ENCODE data around the gene NCAPG2. TPM values are rescaled to one million over a fixed set of nuclear protein-coding genes. Genes with fewer than 3 reads are reported as not detected.
A peak's percentile ranks its signal among the peaks of the same experiment; 100 is the strongest.
"Not testable (repeated sequence)": the region's sequence is repeated elsewhere in the genome, so short reads cannot be mapped to it uniquely, and the experiment has no call there.

Gene NCAPG2
- total RNA-seq, 1 donor from 2014 or later: 29.5 TPM

DNA sequence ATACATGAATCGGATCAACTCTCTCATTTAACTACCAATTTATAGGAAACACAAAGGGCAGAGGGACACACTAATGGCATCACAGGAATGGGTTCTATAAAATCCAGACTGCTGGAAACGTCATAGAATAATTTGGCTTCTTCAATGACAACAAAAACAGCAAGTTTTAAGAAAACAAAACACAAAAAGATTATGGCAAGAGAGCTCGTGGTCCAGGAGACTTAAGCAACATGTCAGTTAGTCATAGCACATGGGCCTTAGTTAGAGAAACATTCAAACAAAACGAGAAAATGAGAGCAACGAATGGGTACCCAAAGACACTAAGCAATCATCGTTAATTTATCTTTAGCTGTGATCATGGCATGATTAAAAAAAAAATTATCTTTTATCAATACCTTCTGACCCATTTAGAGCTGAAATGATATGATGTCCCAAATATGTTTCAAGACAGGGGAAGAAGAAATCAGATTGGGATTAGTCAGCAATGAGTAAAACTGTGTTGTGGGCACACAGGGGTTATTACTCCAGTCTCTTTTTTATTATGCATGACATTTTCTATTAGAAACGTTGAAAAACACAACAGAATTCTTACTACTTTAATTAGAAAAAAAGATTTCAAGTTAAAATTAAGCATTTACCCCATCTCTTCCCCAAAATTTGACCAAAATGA, 28.3 kb downstream of the NCAPG2 start:
- DNase-seq: no peak

DNA sequence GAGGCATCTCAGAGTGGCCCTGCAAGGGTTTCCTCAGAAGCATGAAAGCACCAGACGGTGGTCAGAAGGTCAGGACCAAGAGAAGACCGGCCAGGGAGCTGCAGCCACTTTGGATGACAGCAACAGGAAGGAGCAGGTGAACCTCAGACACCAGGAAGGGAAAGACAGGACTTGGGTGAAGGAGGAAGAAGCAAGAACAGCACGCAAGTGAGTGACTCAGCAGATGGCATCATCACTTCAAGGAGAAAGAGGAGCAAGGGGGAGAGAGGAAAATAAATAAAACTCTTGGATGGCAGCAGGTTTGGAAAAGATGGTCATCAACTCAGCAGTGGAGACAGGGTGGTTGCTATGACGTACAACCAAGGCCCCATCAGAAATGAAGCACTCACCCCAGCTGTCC, 31.6 kb downstream of the NCAPG2 start:
- DNase-seq: no peak

DNA sequence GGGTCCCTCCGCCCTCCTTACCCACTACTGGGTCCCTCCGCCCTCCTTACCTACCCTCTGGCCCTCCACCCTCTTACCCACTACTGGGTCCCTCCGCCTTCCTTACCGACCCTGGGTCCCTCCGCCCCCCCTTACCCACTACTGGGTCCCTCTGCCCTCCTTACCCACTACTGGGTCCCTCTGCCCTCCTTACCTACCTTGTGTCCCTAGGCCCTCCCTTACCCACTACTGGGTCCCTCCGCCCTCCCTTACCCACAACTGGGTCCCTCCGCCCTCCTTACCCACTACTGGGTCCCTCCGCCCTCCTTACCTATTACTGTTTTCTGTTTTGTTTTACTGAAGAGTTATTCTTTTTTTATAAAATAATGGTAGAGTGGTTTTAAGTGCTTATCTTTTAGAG, 36.5 kb downstream of the NCAPG2 start:
- DNase-seq: not testable (repeated sequence)

DNA sequence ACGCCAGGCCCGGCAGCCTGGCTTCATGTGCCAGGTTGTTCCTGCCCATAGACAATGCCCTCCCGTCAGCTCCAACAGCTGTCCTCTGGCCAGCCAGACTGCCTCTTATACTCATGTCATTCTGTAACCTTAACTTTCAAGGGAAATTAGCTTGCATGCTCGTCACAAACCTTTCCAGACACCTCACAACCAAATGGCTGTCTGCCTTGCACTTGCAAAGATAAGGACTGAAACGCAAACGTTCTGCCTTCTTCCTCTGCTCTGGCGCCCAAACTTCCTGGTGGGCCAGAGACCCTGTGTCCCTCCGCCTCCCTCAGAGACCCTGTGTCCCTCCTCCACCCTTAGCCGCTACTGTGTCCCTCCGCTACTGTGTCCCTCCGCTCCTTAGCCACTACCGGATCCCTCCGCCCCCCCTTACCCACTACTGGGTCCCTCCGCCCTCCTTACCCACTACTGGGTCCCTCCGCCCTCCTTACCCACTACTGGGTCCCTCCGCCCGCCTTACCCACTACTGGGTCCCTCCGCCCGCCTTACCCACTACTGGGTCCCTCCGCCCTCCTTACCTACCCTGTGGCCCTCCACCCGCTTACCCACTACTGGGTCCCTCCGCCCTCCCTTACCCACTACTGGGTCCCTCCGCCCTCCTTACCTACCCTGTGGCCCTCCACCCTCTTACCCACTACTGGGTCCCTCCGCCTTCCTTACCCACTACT, 37.5 kb downstream of the NCAPG2 start:
- not testable (repeated sequence) for DNase-seq

DNA sequence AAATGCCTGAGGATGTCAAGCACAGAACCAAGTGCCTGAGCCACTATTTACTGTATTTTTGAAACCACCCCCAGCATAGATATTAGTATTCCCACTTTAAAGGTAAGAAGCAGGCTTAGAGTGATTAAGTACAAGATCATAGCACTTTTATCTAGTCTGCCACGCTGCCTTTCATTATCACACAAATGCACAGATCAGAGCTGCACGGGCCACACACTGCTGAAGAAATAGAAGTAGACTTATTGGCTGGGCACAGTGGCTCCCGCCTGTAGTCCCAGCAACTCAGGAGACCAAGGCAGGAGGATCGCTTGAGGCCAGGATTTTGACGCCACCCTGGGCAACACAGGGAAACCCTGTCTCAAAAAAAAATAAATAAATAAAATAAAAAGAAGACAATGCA, 38.2 kb downstream of the NCAPG2 start:
- DNase-seq: no peak

DNA sequence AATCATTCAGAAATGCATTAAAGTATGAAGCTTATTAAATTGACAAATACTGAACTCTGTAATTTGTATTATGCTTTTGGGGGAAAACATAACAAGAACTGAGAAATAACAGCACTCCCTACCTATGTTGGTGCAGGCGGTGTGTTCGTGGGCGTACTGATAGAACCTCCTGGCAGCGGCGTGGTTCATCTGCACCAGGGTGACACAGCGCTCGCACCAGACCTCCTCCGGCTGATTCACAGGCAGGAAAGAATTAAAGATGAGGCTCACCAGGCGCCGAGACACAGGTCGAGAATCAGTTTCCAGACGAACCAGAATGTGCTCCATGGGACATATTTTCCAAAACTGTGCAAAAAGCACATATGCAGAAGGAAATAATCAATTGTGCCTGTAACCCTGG, 40.2 kb downstream of the NCAPG2 start:
- no peak for DNase-seq

DNA sequence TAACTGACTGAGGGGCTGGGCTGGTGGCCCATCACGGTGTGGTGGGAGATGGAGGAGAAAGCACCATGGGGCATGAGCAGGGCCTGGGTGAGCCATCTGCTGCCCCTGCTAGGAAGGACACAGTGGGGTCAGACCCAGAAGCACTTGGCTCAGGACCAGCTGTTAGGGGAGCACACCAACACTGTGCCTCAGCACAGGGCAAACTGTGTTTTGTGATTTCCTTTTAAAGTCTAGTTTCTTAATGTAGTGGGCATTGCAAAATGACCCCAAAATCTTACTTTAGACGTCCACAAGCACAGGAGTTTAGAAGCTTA, 41.2 kb downstream of the NCAPG2 start:
- DNase-seq: no peak

DNA sequence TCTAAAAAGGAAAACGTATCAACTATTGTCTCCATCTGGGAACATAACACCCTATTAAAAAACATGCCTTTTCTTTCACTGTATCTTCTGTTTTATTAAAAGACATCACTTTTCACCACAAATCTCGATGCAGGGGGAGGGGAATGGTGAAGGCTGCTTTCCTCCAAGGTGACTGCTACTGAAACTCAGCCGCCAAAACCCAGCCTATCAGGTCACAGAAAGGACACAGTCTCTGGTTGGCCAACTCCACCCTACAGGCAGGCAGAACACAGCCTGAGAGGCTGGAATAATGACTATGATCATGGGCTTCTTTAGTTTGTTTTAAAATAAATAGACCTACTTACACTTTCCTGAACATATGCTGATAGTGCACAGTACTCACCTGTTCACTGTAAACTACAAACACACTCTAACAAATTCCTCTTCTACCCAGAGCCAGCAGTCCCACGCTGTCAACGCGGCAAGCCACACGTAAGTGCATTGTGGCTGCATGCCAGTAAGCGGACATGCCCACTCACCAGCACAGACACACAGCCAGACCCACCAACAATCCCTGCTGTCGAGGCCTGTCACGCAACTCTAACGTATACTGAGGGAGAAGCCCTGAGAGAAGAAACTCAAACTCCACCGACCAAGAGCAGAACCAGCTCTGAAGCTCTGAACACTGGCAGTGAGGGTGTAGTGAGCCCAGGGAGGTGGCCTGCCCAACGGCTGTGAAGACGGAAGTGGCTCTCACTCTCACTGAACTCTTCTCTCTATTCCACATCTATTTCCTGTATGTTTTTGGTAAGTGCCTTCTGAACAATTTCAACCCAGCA, 41.8 kb downstream of the NCAPG2 start:
- no peak for DNase-seq

DNA sequence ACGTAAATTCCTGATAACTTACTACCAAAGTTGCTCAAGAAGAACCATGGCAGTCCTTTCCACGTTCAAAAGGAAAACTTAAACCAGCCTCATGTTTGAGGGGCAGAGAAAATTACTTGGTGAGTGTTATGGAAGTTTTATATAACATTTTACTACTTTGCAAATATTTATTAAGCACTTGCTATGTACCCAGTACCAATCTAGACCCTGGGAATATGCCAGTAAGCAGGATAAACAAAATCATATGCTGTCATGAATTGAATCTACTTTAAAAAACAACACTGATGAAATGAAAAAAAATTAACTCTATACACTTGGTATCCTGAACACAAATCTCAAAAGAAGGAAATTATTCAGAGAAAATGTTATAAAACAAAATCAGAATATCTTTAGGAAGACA, 46.1 kb downstream of the NCAPG2 start:
- DNase-seq: no peak

DNA sequence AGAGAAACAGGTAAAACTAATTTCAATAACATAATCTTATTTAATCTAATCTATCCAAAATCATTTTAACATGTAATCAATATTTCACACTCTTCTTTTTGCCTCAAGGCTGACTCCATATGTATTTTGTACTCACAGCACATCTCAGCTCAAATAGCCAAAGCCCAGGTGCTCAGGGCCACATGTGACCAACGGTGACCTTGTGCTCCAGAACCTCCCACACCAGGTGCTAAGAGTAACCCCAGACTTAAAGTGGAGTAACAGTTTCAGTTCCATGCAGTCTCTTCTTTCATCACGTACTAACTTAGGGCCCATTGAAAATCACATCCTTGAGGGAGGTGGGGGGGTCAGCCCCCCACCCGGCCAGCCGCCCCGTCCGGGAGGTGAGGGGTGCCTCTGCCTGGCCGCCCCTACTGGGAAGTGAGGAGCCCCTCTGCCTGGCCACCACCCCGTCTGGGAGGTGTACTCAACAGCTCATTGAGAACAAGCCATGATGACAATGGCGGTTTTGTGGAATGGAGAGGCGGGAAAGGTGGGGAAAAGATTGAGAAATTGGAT, 47.3 kb downstream of the NCAPG2 start:
- DNase-seq: no peak

DNA sequence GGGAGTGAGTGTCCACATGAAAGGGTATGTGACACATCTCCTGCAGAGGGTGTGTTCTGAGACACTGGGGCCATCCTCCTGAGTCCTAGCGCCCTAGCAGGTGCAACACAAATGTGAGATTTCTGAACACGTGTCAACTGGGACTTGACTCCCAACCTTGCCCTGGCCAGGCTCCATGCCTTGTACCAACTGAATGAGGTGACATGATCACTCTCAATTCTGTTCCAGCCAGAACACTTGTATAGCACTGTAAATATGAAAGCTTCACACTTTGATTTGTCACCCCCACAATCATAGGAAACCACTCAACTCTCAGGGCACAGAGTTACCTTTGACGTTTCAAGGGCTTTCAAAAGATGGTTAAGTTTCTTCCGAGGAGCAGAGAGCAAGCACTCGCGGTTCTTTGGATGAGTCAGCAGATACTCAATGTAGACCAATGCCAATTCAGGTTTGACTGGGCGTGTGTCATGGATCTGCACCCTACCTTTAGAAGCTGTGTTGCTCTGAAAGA, 48.6 kb downstream of the NCAPG2 start:
- no peak for DNase-seq

DNA sequence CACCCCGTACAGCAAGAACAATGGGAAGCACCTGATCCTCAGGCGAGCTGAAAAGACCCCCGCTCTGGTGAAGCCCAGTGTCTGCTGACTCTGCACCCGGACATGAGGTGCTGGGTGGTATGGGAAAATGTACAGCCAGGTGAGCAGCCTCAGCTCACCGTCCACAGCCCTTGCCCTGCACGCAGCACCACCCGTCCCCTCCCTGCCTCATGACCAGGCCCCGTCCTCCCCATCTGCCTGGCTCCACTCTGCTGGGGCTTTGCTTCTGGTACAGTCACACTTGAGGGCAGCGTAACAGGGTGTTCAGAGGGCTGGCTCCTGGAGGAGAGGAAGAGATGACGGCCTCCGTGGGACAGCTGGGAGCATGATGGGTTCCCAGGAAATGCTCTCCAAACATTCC, 49.1 kb downstream of the NCAPG2 start:
- no peak for DNase-seq

DNA sequence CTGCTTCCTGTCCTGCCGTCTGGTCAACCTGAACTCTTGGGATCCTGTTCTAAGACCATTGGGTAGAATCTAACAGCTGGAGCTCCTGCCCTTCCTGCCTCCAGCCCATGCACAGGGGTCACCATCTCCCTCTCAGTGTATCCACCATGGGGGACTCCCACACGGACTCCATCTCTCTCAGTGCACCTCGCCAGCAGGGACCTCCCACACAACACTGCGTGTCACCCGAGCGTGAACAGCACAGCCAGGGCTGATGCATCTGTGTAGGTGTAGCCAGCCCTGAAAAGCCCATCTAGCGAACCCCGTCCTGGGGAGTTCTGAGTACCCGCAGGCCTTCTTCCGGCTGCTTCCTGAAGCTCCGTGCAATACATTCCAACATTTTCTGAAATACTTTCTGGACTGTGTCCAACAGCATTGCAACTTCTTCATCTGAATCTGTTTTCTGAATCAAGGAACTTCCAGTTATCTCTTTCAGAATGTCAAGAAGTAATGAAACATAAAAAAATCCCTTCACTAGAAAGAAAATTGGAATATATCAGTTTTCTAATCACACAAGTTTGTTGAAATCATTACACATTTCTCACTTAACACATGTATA, 52.5 kb downstream of the NCAPG2 start:
- no peak for DNase-seq

DNA sequence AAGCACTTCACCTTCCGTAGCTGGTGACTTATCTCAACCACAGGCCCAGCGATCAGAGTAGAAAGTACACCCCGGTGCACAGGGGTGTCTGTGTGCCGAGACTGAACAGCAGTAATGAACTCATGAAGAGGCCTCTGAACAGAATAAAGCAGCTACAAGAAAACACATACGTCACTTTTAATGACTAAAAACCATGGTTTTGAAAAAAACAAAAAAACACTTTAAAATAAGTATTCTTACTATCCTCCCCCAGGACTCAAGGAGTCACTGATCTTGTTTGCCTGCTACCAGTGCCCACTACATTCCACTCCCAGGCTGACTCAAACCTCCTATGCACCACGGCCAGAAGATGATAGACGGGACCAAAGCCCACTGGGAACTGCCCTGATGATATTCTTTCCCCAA, 53.8 kb downstream of the NCAPG2 start:
- no peak for DNase-seq

DNA sequence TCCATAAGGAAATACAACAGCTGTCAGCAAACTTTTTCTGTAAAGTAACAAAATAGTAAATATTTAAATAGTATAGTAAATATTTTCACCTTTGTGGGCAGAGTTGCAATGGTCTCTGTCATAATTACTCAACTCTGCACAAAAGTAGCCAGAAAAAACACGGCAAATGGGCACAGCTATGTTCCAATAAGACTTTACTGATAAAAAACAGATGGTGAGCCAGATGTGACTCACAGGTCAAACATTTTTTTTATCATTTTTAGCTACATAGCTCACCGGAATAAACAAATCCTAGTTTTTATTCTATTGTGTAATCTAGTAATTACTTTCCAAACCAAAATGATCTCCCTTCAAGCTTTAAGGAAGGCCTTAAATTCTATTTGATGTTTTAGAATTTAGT, 55.3 kb downstream of the NCAPG2 start:
- DNase-seq: peak; percentile 13

DNA sequence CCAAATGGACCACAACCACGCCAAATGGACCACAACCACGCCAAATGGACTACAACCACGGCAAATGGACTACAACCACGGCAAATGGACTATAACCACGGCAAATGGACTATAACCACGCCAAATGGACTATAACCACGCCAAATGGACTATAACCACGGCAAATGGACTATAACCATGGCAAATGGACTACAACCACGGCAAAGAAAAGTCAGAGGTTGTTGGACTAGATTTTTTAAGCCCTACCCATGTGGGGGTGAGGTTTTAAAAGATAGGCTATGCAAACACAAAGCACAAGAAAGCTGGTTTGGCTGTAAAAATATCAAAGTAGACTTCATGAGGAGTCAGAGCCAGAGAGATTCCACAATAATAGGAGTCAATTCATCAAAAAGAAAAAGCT, 55.8 kb downstream of the NCAPG2 start:
- no peak for DNase-seq

DNA sequence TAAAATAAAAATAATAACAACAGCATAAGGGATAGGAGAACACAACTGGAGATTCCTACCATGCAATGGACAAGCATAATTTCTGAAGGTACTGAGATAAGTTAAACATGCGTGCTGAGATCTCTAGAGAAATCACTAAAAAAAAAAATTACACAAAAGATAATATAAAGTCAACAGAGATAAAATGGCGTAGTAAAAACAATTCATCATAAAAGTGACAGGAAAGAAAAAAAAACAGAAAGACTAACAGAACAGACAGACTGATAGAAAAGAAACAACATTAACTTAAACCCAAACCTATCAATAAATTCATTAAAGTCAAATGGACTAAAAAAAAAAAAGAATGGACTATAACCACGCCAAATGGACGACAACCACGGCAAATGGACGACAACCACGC, 56.4 kb downstream of the NCAPG2 start:
- DNase-seq: no peak

DNA sequence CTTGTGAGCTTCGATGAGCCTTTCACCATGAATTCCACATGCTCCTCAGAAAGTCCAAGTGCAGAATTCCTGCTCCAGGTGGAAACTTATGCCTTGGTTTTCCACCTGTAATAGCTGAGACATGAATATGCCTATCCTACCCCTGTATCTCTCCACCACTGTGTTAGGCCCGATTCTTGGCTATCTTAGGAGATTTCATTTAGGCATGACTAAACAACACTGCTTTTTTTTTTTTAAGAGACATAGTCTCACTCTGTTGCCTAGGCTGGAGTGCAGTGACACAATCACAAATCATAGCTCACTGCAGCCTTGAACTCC, 57.2 kb downstream of the NCAPG2 start:
- no peak for DNase-seq

DNA sequence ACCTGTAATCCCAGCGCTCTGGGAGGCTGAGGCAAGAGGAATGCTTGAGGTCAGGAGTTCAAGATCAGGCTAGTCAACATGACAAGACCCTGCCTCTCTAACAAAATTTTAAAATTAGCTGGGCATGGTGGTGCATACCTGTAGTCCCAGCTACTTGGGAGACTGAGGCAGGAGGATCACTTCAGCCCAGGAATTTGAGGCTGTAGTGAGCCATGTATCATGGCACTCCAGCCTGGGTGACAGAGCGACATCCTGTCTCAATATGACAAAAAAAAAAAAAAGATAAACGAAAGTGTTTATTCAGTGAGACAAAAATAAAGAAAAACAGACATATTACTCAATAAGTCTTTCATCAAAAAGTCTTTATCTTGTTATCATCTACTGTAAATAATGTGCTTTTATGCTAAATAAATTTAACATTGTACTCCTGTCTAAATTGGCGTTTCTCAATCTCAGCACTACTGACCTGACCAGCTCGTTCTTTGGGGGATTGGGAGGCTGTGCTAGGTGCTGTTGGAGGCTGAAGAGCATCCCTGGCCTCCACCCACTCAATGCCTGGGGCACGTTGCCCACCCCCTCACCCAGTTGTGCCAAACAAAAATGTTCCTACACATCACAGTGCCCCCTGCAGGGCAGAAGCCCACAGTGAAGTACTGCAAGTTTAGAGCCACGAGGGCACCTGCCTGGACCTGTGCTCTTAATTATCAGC, 57.7 kb downstream of the NCAPG2 start:
- no peak for DNase-seq

DNA sequence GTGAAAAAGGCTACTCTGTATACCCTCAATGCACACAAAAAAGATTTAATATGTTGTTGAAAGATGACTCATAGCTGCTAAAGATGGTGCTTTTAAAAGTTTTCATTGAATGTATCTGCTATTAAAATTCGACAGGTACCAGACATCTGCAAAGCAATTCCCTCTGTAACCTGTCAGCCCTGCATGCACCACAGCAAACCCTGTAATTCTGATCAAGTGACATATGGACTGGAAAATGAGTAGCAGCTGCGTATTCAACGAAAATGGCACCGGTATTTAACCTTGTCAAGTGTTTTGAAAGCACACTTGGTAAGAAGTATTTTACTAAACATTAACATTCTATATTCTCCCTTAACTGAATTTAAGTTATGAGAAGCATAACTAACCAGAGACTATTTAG, 58.8 kb downstream of the NCAPG2 start:
- DNase-seq: no peak

DNA sequence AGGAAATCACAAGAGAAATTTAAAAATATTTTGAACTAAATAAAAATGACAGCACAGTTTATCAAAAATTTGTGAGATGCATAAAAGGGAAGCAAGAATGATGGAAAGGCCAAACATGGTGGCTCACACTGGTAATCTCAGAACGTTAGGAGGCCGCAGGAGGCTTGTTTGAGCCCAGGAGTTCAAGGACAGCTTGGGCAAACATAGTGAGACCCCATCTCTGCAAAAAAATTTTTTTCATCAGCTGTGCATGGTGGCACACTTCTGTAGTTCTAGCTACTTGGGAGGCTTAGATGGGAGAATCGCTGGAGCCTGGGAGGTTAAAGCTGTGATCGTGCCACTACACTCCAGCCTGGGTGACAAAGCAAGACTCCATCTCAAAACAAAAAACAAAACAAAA, 62.5 kb downstream of the NCAPG2 start:
- DNase-seq: no peak

DNA sequence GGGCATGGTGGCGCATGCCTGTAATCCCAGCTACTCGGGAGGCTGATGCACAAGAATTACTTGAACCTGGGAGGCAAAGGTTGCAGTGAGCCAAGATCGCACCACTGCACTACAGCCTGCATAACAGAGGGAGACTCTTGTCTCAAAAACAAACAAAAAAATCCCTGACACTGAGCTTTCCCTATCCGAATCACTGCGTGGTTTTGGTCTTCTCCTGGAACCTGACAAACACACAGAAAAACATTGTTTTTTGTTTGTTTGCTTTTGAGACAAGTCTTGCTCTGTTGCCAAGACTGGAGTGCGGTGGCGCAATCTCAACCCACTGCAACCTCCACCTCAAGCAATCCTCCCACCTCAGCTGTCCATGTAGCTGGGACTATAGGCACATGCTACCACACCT, 66.6 kb downstream of the NCAPG2 start:
- DNase-seq: no peak
